GM19023 (cell line): Measurements from ENCODE around the gene KCTD14.
"Not testable (repeated sequence)": the region's sequence is repeated elsewhere in the genome, so short reads cannot be mapped to it uniquely, and the experiment has no call there.

Experiments used
- ATAC-seq: cut with Tn5 transposase; IDR thresholded peaks from one replicate; pipeline ENCODE4 v1.9.1; 2021; ENCODE audit warnings: mild to moderate bottlenecking, moderate library complexity; ENCODE audit not compliant: unreplicated experiment

KCTD14 gene

DNA sequence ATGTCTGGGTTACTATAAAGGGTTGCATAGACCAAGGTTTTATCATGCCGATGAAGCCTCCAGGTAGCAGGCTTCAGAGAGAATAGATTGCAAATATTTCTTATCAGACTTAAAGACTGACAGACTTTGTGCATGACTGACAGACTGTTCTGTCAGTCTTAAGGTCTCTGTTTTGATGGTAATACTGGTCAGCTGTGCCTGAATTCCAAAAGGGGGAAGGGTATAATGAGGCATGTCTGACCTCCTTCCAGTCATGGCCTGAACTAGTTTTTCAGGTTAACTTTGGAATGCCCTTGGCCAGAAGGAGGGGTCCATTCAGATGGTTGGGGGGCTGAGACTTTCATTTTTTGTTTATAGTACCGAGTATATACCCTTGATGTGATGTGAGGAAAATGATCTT lies 4.7 kb upstream of the KCTD14 start:
- ATAC-seq: no peak

DNA sequence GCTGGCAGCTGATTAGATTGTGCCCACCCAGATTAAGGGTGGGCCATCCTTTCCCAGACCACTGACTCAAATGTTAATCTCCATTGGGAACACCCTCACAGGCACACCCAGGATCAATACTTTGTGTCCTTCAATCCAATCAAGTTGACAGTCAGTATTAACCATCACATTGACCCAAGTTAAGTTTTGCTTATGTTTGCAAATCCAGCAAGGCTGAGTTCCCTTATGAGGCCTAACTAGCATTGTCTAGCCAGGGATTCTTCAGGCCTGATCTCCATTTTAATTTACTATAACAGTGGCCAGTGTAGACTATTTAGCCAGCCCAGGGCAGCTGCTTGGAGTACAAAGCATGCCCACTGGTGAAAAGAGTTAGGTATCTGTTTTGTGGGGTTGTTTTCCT lies 2.3 kb upstream of the KCTD14 start:
- ATAC-seq: no peak

DNA sequence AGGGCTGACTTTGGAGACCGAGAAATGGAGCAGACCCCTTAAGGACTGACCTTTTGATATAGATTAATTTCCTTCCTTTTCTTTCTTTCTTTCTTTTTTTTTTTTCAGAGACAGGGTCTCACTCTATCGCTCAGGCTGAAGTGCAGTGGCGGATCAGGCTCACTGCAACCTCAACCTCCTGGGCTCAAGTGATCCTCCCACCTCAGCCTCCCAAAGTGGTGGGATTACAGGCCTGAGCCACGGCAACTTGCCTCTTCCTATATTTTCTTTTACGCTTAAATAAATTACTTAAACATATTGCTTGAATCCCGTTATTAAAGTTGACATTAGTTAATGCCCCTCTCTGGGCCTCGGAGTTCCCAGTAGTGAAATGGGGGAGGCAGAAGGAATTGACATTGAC lies 350 bp upstream of the KCTD14 start:
- ATAC-seq: no peak

DNA sequence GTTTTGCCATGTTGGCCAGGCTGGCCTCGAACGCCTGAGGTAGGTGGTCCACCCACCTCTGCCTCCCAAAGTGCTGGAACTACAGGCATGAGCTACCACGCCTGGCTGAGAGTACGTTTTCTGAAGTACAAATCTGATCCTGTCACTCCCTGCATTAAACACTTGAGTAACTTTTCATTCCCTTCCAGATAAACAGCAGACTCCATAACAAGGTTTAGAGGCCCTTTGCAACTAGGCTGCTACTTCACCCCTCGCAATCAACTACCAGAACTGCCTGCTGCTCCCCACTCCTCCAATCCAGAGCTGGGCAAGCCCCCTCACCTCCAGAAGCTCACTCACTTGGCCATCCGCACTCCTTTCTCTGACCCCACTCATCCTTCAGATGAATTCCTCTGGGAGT lies 1.5 kb downstream of the KCTD14 start:
- ATAC-seq: no peak

- no peak for ATAC-seq
These were observed 2.8 kb downstream of the KCTD14 start for GRCh38 chr11:78020246-78020645.

DNA sequence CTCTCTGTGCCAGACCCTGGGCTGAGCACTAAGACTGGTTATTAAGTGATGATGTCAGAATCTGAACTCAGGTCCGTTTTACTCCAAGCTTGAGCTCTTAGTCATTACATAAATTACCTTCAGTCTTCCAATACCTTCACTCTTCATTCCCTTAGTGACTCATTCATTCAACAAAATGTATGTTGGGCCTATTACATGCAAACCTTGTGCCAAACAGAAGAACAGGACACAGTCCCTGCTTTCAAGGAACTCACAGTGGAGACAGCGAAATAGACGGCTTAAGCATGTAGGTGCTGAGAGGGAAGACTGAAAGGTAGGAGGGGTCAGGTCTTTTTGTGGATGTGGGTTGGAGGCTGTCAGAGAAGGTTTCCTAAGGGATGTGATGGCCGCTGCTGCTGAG lies 3.3 kb downstream of the KCTD14 start:
- no peak for ATAC-seq

DNA sequence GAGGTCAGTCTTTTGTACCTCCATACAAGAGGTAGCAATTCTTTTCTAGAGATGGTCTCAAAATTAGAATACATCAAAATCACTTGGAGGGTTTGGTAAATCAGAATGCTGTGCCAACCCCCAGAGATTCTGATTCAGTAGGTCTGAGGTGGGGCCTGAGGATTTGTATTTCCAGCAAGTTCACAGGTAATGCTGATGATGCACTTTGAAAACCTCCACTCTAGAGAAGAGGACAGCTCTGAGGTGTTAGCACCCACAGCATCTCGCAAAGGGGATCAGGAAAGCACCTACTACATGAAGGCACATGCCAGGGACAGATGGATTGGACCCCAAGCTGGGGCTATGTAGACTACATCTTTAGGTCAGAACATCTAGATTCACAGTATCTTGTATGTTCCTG lies 7.2 kb downstream of the KCTD14 start:
- ATAC-seq: no peak

- ATAC-seq: not testable (repeated sequence)
These were observed 8.0 kb downstream of the KCTD14 start for GRCh38 chr11:78014937-78015520.

DNA sequence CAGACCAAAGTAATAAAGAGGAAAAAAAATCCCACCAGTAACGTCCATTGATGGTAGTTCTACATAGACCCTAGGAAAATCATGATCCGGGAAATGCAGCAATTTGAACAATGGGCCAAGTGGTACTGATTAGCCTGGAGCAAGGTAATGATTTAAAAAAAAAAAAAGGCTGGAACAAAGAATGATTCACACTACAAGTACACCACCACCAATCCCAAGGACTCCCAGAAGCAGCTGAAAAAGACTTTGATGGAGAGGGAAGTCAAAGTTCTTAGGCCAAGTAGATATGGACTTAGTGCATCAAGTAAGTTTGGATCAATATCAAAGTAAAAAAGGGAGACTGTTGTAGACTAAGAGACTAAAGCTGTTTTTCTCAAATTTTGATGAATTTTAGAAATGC lies 11.8 kb downstream of the KCTD14 start:
- no peak for ATAC-seq

- ATAC-seq: no peak
These were observed 12.3 kb downstream of the KCTD14 start for GRCh38 chr11:78010755-78011154.

DNA sequence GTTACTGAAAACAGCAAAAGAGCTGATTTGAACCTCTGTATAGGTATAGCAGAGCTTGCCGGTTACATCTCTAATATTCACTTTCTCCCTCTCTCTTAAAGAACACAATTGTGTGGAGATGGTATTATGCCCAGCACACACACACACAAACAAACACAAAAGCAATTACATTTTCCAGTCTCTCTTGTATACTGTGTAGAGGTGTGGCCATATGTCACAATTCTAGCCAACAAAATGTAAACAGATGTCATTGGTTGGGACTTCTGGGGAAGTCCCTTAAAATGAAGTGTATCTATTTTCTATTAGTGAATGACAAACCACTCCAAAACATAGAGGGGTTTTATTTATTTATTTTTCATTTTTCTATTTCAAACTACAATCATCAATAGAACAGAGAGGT lies 12.8 kb downstream of the KCTD14 start:
- no peak for ATAC-seq

DNA sequence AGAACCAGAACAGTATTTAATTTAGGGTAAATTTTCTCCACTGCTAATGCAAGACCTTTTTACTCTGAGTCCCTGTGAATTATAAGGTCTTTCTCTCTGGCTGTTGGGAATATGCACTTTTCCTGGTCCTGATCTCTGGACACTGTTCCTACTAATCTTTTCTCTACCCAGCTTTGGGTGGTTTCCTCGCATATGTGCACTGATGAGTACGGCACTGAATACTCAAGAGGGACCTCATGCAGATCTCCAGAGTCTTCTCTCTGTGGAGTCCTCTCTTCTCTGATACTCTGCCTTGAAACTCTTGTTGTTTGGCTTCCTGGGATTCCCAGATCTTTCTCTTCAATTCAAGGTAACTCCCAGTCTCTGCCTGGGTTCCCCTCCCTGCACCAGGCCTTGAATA lies 14.0 kb downstream of the KCTD14 start:
- ATAC-seq: no peak

DNA sequence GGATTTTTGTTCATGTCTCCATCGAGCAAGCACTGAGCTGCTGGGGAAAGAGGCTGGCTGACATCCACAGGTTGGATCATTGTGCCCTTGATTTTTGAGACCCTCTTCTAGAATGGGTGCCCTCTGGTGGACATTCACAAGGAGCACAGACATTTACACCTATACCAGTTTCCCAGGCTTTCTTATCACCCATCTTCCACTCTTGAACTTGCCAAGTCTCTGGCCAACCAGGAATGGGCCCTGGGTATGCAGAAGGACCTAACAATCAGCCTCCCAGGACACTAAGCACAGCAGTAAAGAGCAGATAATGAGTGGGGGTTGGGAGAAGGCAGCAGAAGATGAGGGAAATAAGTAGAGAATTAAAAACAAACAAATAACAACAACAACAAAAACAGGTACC lies 22.9 kb downstream of the KCTD14 start:
- ATAC-seq: peak; percentile 69

GRCh38 chr11:77999446-78000030 lies 23.5 kb downstream of the KCTD14 start:
- ATAC-seq: no peak

- ATAC-seq: peak; percentile 99
These were observed 28.4 kb downstream of the KCTD14 start, which contains the start of gene INTS4 for GRCh38 chr11:77994434-77995362. Gene INTS4 (minus strand): TSS chr11:77994668. CDS start chr11:77994643, 25 bp downstream.

DNA sequence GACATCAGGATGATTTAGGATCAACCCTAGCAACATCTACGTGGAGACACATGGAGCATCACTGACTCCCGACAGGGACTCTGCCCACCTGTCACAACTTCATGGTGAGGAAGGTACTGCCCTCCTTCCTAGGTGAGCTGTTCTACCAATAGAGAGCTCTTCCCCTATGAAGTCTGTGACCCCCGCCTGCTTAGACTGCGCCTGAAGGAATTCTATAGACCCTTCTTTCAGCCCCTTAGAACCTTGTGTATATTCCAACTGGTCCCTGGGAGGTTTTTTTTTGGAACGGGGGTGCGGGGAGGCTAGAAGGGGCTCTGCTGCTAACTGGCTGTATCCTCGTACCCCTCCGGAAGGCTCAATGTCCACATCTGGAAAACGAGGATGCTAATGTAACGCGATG lies 29.2 kb downstream of the KCTD14 start:
- no peak for ATAC-seq

DNA sequence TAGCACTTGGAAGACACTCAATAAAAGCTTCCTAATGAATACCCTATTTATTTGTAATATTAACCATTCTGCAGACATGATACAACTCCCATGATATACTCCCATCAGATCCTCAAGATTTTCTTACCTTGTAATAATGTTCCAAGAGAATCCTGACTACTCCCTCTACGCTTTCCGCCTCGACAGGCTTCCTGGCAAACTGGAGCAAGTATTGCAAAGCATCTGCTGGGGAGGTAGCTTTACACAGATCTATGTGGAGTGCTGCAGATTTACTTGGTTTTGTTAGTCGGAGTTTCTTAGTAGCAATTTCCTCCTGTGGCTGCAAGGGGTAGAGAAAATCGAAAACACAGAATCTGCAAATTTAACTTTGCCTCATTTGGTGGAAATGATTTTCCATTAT lies 32.1 kb downstream of the KCTD14 start:
- no peak for ATAC-seq

DNA sequence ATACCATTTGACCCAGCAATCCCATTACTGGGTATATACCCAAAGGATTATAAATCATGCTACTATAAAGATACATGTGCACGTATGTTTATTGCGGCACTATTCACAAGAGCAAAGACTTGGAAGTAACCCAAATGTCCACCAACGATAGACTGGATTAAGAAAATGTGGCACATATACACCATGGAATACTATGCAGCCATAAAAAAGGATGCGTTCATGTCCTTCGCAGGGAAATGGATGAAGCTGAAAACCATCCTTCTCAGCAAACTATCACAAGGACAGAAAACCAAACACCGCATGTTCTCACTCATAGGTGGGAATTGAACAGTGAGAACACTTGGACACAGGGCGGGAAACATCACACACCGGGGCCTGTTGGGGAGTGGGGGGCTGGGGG lies 36.6 kb downstream of the KCTD14 start:
- not testable (repeated sequence) for ATAC-seq

DNA sequence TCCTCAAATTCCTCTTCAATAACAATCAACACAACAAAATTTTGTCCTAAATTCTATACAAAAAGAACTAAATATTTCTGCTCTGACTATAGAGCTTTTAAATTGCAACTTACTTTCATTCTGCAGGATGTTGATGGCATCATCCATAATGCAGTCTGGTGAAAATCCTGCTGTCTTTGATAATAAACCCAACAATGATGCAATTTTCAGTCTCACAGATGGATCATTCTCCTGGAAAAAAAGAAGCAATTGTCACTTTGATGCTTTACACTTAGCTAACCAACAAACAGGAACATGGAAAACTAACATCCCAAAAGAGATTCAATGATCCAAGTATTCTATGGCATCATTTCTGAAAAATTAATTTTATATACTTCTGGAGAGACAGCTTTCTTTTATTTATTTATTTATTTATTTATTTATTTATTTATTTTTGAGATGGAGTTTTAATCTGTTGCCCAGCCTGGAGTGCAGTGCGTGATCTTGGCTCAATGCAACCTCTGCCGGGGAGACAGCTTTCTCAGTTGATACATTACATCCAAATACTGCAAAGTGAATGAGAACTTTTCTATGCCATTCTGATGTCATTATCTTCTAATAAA lies 41.6 kb downstream of the KCTD14 start:
- no peak for ATAC-seq

GRCh38 chr11:77968337-77968736 lies 54.7 kb downstream of the KCTD14 start:
- ATAC-seq: no peak

- no peak for ATAC-seq
These were observed 55.3 kb downstream of the KCTD14 start for GRCh38 chr11:77967753-77968152.

DNA sequence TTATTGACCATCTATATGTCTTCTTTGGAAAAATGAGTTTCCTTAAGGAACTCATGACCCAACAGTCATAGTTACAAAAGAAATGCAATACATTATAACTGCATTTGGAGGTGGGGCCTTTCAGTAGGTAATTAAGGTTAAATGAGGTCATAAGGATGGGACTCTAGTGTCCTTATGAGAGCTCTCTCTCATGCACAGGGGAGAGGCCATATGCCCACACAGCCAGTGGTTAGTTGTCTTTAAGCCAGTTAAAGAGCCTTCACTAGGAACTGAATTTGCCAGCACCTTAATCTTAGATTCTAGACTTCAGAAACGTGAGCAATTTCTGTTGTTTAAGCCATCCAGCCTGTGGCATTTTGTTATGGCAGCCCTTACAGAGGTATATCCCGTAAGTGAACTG lies 56.0 kb downstream of the KCTD14 start:
- ATAC-seq: no peak
